Astrocyte of the cerebellum (primary cell): Measurements from ENCODE around the gene EEFSEC.

Experiments used
- DNase-seq: peaks from one replicate; pipeline ENCODE4 v3.0.0-alpha.2; 2011; ENCODE audit warnings: low read depth
- H3K4me3 ChIP-seq: 2 replicates; pipeline ENCODE4 v1.5.1; 2011; ENCODE audit warnings: mild to moderate bottlenecking, low read depth, low read length, moderate library complexity
- CTCF ChIP-seq: IDR thresholded peaks from 2 replicates; pipeline ENCODE4 v1.5.1; 2012; ENCODE audit warnings: low read length, low read depth, moderate library complexity, mild to moderate bottlenecking; ENCODE audit errors: missing control alignments
- in situ Hi-C: cut with HindIII; loops from 2 replicates; pipeline ENCODE4 v1.10.0; 2017; ENCODE audit warnings: low sequenced_read_pairs

The EEFSEC gene

DNA sequence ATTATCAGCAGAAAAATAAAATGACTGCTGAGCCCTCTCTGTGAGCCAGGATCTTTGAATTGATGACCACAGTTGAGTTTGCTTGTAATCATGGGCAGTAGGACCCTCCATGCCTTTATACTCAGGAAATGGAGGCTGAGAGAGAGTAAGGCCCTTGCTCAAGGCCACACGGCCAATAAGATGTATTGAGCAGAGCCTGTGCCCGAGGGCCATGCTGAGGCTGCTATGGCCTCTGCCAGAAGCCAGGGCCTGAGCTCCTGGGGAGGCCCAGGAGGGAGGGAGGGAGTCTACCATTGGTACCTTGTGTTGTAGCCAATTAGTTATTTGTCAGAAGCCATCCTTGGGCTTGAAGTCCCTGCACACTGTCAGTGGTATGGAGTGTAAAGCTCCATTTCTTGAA is 162.0 kb downstream of the EEFSEC start:
- no peak for TF ChIP-seq CTCF
- no peak overlapping the region for H3K4me3 ChIP-seq
- DNase-seq = no peak
- in situ Hi-C loops = no loop called here

- no peak for TF ChIP-seq CTCF
- in situ Hi-C loops = no loop called here
- no peak overlapping the region for H3K4me3 ChIP-seq
- DNase-seq = no peak
Observed at GRCh38 chr3:128316481-128316891, 163.2 kb downstream of the EEFSEC start.

GRCh38 chr3:128317101-128317697 is 163.9 kb downstream of the EEFSEC start:
- no peak for TF ChIP-seq CTCF
- H3K4me3 ChIP-seq = no peak overlapping the region
- in situ Hi-C loops = no loop called here
- DNase-seq = no peak

DNA sequence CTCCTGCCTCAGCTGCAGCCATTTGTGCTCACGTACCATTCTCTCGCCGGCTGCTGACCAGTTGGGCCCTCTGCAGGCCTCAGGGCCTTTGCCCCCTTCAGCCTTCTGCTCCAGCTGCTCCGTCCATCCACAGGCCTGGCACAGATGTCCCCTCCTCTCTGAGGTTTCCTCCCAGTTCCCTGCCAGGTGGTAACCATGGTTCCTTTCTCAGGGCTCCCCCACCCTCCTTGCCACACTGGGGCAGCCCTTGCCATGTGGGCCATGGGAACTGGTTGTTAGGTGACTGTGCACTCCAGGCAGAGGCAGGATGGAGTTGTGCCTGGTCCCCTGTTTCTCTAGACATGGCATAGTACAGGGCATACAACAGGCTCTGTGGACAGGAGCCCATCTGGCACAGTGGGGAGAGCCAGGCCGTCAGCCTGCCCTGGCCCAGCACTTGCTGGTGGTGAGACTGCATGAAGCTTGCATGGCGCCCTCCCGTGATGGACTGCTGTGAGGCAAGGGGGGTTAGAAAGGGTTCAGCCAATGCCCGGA is 164.5 kb downstream of the EEFSEC start:
- TF ChIP-seq CTCF = no peak
- DNase-seq = no peak
- in situ Hi-C loops = no loop called here
- H3K4me3 ChIP-seq = no peak overlapping the region

GRCh38 chr3:128318275-128318941 is 165.1 kb downstream of the EEFSEC start:
- H3K4me3 ChIP-seq = no peak overlapping the region
- DNase-seq = no peak
- in situ Hi-C loops = no loop called here
- TF ChIP-seq CTCF = no peak

- no peak for DNase-seq
- H3K4me3 ChIP-seq = no peak overlapping the region
- in situ Hi-C loops = no loop called here
- TF ChIP-seq CTCF = no peak
Observed at GRCh38 chr3:128319107-128319506, 165.8 kb downstream of the EEFSEC start.
